Esophagus muscularis mucosa (tissue), 4 donors: ENCODE measurements around the gene RAB35.

Experiments
- EP300 ChIP-seq: sonication (generic); formaldehyde crosslinking; IDR thresholded peaks from one replicate; pipeline ENCODE4 v1.6.1; 2017; ENCODE audit warnings: antibody characterized with exemption
- POLR2A ChIP-seq: fragments of 450-650 bp; IDR thresholded peaks from one replicate; pipeline ENCODE4 v1.6.1; 2017; ENCODE audit warnings: antibody characterized with exemption, moderate library complexity, mild to moderate bottlenecking, low read depth
- TF ChIP-seq, protein P1 (sequence below), 3 experiments: fragments of 200-600 bp in 2 of 3; fragments of 450-650 bp in 1 of 3; sonication (generic) in 2 of 3; IDR thresholded peaks; one replicate each; pipeline ENCODE4 v1.5.1; 2017 to 2019; ENCODE audit warnings: antibody characterized with exemption in 3 of 3, mild to moderate bottlenecking in 2 of 3, moderate library complexity in 1 of 3

DNA sequence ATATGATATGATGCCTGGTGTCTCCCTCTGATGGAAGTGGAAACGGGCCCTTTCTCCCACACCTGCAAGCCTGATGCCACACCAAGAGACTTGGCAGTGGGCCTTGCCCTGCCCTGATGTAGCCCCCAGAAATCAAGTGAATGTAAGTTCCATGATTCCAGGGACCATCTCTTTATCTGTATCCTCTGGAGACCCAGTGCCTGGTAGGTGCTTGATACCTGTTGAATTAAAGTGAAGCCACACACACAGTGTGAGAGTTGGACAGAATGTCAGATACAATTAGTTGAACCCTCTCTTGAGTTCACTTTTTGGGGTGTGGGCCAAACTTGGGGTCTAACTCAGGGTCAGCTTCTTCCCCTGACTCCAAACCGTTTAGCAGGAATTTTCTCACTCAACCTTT lies 4.8 kb upstream of the RAB35 start:
- TF ChIP-seq, protein P1, sequence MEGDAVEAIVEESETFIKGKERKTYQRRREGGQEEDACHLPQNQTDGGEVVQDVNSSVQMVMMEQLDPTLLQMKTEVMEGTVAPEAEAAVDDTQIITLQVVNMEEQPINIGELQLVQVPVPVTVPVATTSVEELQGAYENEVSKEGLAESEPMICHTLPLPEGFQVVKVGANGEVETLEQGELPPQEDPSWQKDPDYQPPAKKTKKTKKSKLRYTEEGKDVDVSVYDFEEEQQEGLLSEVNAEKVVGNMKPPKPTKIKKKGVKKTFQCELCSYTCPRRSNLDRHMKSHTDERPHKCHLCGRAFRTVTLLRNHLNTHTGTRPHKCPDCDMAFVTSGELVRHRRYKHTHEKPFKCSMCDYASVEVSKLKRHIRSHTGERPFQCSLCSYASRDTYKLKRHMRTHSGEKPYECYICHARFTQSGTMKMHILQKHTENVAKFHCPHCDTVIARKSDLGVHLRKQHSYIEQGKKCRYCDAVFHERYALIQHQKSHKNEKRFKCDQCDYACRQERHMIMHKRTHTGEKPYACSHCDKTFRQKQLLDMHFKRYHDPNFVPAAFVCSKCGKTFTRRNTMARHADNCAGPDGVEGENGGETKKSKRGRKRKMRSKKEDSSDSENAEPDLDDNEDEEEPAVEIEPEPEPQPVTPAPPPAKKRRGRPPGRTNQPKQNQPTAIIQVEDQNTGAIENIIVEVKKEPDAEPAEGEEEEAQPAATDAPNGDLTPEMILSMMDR (IDR thresholded peaks at IDR 0.05), result no peak
- TF ChIP-seq EP300 (no peak), POLR2A (no peak)
